ENCODE results near the gene ARID5B.

Gene ARID5B

GRCh38 chr10:62037166-62037831 lies 135.8 kb downstream of the ARID5B start:
- no peak for DNase-seq

GRCh38 chr10:62037890-62038608 lies 136.6 kb downstream of the ARID5B start:
- no peak for DNase-seq

- peak; percentile 22 for DNase-seq
Measured at GRCh38 chr10:62038609-62039190, 137.2 kb downstream of the ARID5B start.

- DNase-seq = no peak
Measured at GRCh38 chr10:62039954-62040353, 138.5 kb downstream of the ARID5B start.

GRCh38 chr10:62040881-62041280 lies 139.4 kb downstream of the ARID5B start:
- DNase-seq = no peak

GRCh38 chr10:62043421-62044021 lies 142.0 kb downstream of the ARID5B start:
- DNase-seq = no peak

GRCh38 chr10:62044566-62044965 lies 143.1 kb downstream of the ARID5B start:
- DNase-seq = no peak

- DNase-seq = no peak
Measured at GRCh38 chr10:62045765-62046521, 144.4 kb downstream of the ARID5B start.

GRCh38 chr10:62046522-62047227 lies 145.2 kb downstream of the ARID5B start:
- DNase-seq = no peak

- no peak for DNase-seq
Measured at GRCh38 chr10:62047228-62047892, 145.9 kb downstream of the ARID5B start.

GRCh38 chr10:62047960-62048383 lies 146.5 kb downstream of the ARID5B start:
- no peak for DNase-seq

- no peak for DNase-seq
Measured at GRCh38 chr10:62048470-62048869, 147.0 kb downstream of the ARID5B start.

GRCh38 chr10:62048919-62049623 lies 147.6 kb downstream of the ARID5B start:
- DNase-seq = peak; percentile 83

GRCh38 chr10:62049624-62050345 lies 148.3 kb downstream of the ARID5B start:
- DNase-seq = no peak

GRCh38 chr10:62050346-62050892 lies 148.9 kb downstream of the ARID5B start:
- DNase-seq = no peak

GRCh38 chr10:62050893-62051433 lies 149.5 kb downstream of the ARID5B start:
- no peak for DNase-seq

- no peak for DNase-seq
Measured at GRCh38 chr10:62052276-62052675, 150.8 kb downstream of the ARID5B start.

- no peak for DNase-seq
Measured at GRCh38 chr10:62053860-62054259, 152.4 kb downstream of the ARID5B start.

- DNase-seq = no peak
Measured at GRCh38 chr10:62054408-62054807, 152.9 kb downstream of the ARID5B start.

- no peak for DNase-seq
Measured at GRCh38 chr10:62054830-62055229, 153.3 kb downstream of the ARID5B start.

Data from T1000 (cell line).